Measurements from ENCODE around the gene PRKACG. TPM values are rescaled to one million over a fixed set of nuclear protein-coding genes. Genes with fewer than 3 reads are reported as not detected.
A peak's percentile ranks its signal among the peaks of the same experiment; 100 is the strongest.

Gene PRKACG
- total RNA-seq = not detected
- long read RNA-seq = 0 reads

DNA sequence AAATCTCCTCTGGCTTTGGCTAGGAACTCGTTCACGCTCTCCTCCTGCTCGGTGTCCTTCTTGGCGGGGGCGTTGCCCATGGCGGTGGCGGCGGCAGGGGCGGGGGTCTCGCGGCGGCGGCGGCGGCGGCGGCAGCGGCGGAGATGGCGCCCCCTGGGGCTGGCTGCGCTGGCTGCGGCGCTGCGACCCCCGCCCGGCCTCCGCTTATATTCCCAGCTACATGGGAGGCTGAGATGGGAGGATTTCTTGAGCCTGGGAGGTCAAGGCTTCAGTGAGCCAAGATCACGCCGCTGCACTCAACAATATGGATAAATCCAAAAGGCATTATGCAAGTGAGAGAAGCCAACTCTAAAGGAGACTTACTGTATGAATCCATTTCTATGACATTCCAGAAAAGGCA lies at the start of gene PRKACG:
PRKACG (minus strand) TSS at position 101 of the 400 bp plus-strand sequence; CDS start at position 80, 21 bp downstream.
- DNase-seq = no peak
- intact Hi-C loops (cut with DNase I) = no loop called here
- no peak for ATAC-seq
- TF ChIP-seq, protein P1, sequence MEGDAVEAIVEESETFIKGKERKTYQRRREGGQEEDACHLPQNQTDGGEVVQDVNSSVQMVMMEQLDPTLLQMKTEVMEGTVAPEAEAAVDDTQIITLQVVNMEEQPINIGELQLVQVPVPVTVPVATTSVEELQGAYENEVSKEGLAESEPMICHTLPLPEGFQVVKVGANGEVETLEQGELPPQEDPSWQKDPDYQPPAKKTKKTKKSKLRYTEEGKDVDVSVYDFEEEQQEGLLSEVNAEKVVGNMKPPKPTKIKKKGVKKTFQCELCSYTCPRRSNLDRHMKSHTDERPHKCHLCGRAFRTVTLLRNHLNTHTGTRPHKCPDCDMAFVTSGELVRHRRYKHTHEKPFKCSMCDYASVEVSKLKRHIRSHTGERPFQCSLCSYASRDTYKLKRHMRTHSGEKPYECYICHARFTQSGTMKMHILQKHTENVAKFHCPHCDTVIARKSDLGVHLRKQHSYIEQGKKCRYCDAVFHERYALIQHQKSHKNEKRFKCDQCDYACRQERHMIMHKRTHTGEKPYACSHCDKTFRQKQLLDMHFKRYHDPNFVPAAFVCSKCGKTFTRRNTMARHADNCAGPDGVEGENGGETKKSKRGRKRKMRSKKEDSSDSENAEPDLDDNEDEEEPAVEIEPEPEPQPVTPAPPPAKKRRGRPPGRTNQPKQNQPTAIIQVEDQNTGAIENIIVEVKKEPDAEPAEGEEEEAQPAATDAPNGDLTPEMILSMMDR (IDR thresholded peaks at IDR 0.05) = no peak
- Histone ChIP-seq H3K36me3 (peaks cover 4% of the 10 kb centered on the region), H3K4me1 (no peaks in the 10 kb centered on the region), H3K9me3 (no peaks in the 10 kb centered on the region), H3K27ac (no peak within 1 kb of the TSS), H3K27me3 (ENCODE audit: low read depth) (no peaks in the 10 kb centered on the region), H3K4me3 (no peak within 1 kb of the TSS)

DNA sequence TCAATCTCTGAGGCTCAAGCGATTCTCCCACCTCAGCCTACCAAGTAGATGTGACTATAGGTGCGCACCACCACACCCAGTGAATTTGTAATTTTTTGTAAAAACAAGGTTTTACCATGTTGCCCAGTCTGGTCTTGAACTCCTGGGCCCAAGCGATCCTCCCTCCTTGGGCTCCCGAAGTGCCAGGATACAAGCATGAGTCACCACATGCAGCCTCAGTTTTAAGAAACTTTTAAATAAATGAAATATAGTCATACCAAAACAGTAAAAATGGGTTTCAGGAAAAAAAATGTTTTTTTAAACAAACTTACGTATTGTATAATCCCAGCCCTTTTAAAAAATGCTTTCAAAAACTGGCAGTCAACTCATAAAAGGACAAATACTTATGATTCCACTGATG lies 48.3 kb upstream of the PRKACG start:
- Histone ChIP-seq H3K27ac (no peak overlapping the region), H3K4me3 (no peak overlapping the region), H3K9me3 (no peaks in the 10 kb centered on the region), H3K27me3 (ENCODE audit: low read depth) (no peaks in the 10 kb centered on the region), H3K36me3 (peaks cover 15% of the 10 kb centered on the region), H3K4me1 (no peaks in the 10 kb centered on the region)
- intact Hi-C loops (cut with DNase I) = no loop called here
- TF ChIP-seq, protein P1 (IDR thresholded peaks at IDR 0.05) = no peak
- DNase-seq (no peak), ATAC-seq (no peak)

DNA sequence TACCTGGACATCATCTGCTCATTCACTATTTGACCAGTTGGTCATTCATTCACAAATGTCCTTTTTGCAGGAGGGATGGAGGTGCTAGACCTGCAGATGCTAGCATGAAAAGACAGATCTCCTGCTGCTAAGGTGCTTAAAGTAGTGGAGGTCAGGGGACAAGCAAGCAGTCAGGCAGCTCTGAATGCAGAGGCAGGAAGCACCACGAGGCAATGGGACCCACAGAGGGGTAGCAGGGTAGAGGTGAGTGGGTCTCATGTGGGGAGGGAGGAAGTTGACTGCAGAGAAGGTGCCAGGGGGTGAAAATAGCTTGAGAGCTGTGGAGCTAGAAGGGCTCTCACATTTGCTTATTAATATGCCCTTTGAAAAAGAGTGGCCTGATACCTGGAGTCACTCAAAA lies 46.9 kb upstream of the PRKACG start:
- Histone ChIP-seq H3K27me3 (ENCODE audit: low read depth) (no peaks in the 10 kb centered on the region), H3K27ac (no peak overlapping the region), H3K4me1 (no peaks in the 10 kb centered on the region), H3K36me3 (peaks cover 1% of the 10 kb centered on the region), H3K4me3 (no peak overlapping the region), H3K9me3 (no peaks in the 10 kb centered on the region)
- intact Hi-C loops (cut with DNase I) = no loop called here
- TF ChIP-seq, protein P1 (IDR thresholded peaks at IDR 0.05) = no peak
- no peak for ATAC-seq
- DNase-seq = no peak

DNA sequence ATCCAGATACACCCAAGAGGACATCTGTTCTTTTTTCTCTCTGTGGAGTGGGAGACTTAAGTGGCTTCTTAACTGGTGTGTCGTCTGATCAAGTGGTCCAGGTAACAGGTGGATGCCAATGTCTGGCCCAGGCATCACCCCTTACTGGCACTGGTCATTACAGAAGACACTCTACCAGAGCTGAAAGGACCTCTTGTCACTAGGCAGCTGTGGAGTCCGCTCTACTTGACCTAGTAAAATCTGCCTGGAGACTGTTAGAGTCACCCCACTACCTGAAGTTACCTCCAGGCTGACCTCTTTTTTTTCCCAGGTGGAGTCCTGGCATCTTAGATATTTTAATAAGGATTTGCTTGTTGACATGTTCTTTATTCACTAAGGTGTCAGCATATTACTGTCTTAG lies 44.2 kb upstream of the PRKACG start:
- no peak overlapping the region for H3K27ac ChIP-seq
- H3K4me3 ChIP-seq = no peak overlapping the region
- DNase-seq (no peak), ATAC-seq (peak; percentile 7 to 53)
- no peaks in the 10 kb centered on the region for H3K27me3 ChIP-seq (ENCODE audit: low read depth)
- H3K36me3 ChIP-seq = no peaks in the 10 kb centered on the region
- TF ChIP-seq, protein P1 (IDR thresholded peaks at IDR 0.05) = no peak
- intact Hi-C loops (cut with DNase I) = no loop called here
- no peaks in the 10 kb centered on the region for H3K9me3 ChIP-seq
- H3K4me1 ChIP-seq = peaks cover 11% of the 10 kb centered on the region

DNA sequence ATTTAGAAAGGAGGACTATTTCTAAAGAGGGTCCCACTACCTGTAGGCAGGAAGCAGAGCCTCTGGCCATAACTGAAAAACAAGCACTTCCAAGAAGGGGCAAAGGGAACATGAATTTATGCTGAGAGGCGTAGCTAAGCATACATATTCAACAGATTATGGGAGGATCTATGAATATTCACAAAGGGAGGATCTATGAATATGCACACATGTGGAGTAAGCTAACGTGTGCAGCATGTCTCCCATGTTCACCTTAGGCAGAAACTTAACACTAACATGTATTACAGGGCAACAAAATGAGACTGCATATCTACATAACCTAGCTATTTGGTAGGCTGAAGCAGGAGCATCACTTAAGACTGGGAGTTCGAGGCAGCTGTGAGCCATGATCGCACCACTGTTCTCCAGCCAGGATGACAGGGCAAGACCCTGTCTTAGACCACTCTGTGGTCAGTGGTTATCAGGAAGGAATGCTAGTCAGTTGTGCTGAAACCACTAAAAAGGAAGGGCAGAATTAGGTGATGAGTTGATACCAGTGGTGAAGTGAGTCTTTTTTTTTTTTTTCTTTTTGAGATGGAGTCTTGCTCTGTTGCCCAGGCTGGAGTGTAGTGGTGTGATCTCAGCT lies 42.4 kb upstream of the PRKACG start:
- Histone ChIP-seq H3K27ac (no peak overlapping the region), H3K27me3 (ENCODE audit: low read depth) (no peaks in the 10 kb centered on the region), H3K4me3 (no peak overlapping the region), H3K9me3 (no peaks in the 10 kb centered on the region), H3K4me1 (peaks cover 11% of the 10 kb centered on the region), H3K36me3 (no peaks in the 10 kb centered on the region)
- DNase-seq (no peak), ATAC-seq (no peak)
- intact Hi-C loops (cut with DNase I) = no loop called here
- TF ChIP-seq, protein P1 (IDR thresholded peaks at IDR 0.05) = no peak

Data from lower lobe of right lung (tissue), 2 donors.